ENCODE results near the gene CETN1. TPM values are rescaled to one million over a fixed set of nuclear protein-coding genes. Genes with fewer than 3 reads are reported as not detected.

The CETN1 gene
- total RNA-seq, 6 donors from 2014 or later: not detected

- Histone ChIP-seq H3K4me1 (no peaks in the 10 kb centered on the region), H3K27me3 (no peaks in the 10 kb centered on the region), H3K36me3 (no peaks in the 10 kb centered on the region), H3K9me3 (no peaks in the 10 kb centered on the region), H3K27ac (no peak overlapping the region), H3K4me3 (no peak overlapping the region)
- 87 to 91% methylated on average over 7 of the region's 7 CpGs for WGBS, 2 donors
- peak in 1 of 2 donors; percentile 60 for ATAC-seq (ENCODE audit: low FRiP score in 2 of 2)
- DNase-seq: no peak
- TF ChIP-seq POLR2AphosphoS5 (IDR thresholded peaks at IDR 0.05) (no peak), CTCF (IDR thresholded peaks at IDR 0.05) (no peak), EP300 (IDR thresholded peaks at IDR 0.05) (no peak), POLR2A (IDR thresholded peaks at IDR 0.05) (no peak)
Measured at GRCh38 chr18:565562-566061, 14.6 kb upstream of the CETN1 start.

- no peaks in the 10 kb centered on the region for H3K9me3 ChIP-seq
- DNase-seq (no peak), ATAC-seq (ENCODE audit: low FRiP score in 2 of 2) (no peak)
- H3K4me1 ChIP-seq: no peaks in the 10 kb centered on the region
- H3K27ac ChIP-seq: no peak overlapping the region
- TF ChIP-seq CTCF (IDR thresholded peaks at IDR 0.05) (no peak), POLR2A (IDR thresholded peaks at IDR 0.05) (no peak), POLR2AphosphoS5 (IDR thresholded peaks at IDR 0.05) (no peak), EP300 (IDR thresholded peaks at IDR 0.05) (no peak)
- no peaks in the 10 kb centered on the region for H3K36me3 ChIP-seq
- H3K4me3 ChIP-seq: no peak overlapping the region
- no peaks in the 10 kb centered on the region for H3K27me3 ChIP-seq
- 68% methylated on average over 3 of the region's 3 CpGs for WGBS, 2 donors
Measured at GRCh38 chr18:567122-567521, 13.1 kb upstream of the CETN1 start.

GRCh38 chr18:568731-569130 is 11.4 kb upstream of the CETN1 start:
- Histone ChIP-seq H3K36me3 (no peaks in the 10 kb centered on the region), H3K4me1 (no peaks in the 10 kb centered on the region), H3K27ac (no peak overlapping the region), H3K9me3 (no peaks in the 10 kb centered on the region), H3K27me3 (no peaks in the 10 kb centered on the region), H3K4me3 (no peak overlapping the region)
- no peak for DNase-seq
- TF ChIP-seq POLR2A (IDR thresholded peaks at IDR 0.05) (no peak), CTCF (IDR thresholded peaks at IDR 0.05) (no peak), EP300 (IDR thresholded peaks at IDR 0.05) (no peak), POLR2AphosphoS5 (IDR thresholded peaks at IDR 0.05) (no peak)
- ATAC-seq (ENCODE audit: low FRiP score in 2 of 2): no peak
- 82 to 87% methylated on average over 3 of the region's 3 CpGs for WGBS, 2 donors

- TF ChIP-seq POLR2AphosphoS5 (IDR thresholded peaks at IDR 0.05) (no peak), EP300 (IDR thresholded peaks at IDR 0.05) (no peak), CTCF (IDR thresholded peaks at IDR 0.05) (no peak)
- Histone ChIP-seq H3K4me3 (no peak overlapping the region), H3K4me1 (no peaks in the 10 kb centered on the region), H3K36me3 (no peaks in the 10 kb centered on the region), H3K27me3 (no peaks in the 10 kb centered on the region), H3K27ac (no peak overlapping the region), H3K9me3 (no peaks in the 10 kb centered on the region)
- DNase-seq (no peak), ATAC-seq (ENCODE audit: low FRiP score in 2 of 2) (no peak)
- WGBS, 2 donors: 46 to 63% methylated on average over 3 of the region's 3 CpGs
Measured at GRCh38 chr18:570256-570655, 9.9 kb upstream of the CETN1 start.

- WGBS, 2 donors: 62 to 76% methylated on average over 5 of the region's 5 CpGs
- Histone ChIP-seq H3K36me3 (no peaks in the 10 kb centered on the region), H3K9me3 (no peaks in the 10 kb centered on the region), H3K27ac (no peak overlapping the region), H3K4me3 (no peak overlapping the region), H3K27me3 (no peaks in the 10 kb centered on the region), H3K4me1 (no peaks in the 10 kb centered on the region)
- no peak for DNase-seq
- no peak for ATAC-seq (ENCODE audit: low FRiP score in 2 of 2)
- TF ChIP-seq CTCF (IDR thresholded peaks at IDR 0.05) (no peak), POLR2A (IDR thresholded peaks at IDR 0.05) (no peak), EP300 (IDR thresholded peaks at IDR 0.05) (no peak), POLR2AphosphoS5 (IDR thresholded peaks at IDR 0.05) (no peak)
Measured at GRCh38 chr18:570697-571096, 9.5 kb upstream of the CETN1 start.
